ENCODE results near the gene GPR107. TPM values are rescaled to one million over a fixed set of nuclear protein-coding genes. Genes with fewer than 3 reads are reported as not detected.

GPR107 gene
- total and polyA plus RNA-seq, 2 experiments from 2014 or later, result 6.2 to 30.7 TPM

GRCh38 chr9:130149031-130149430 lies 95.3 kb downstream of the GPR107 start:
- TF ChIP-seq CTCF (conservative IDR thresholded peaks at IDR 0.05; ENCODE audit: low read depth in 2 of 2), result no peak

GRCh38 chr9:130149654-130150286 lies 96.1 kb downstream of the GPR107 start:
- Histone ChIP-seq H3K36me3 (ENCODE audit: insufficient read depth) (no peaks in the 10 kb centered on the region), H3K27ac (ENCODE audit: low read depth) (no peak overlapping the region), H3K4me3 (no peak overlapping the region), H3K79me2 (replicated peaks; ENCODE audit: insufficient read depth) (no peaks in the 10 kb centered on the region), H3K4me2 (no peak overlapping the region), H3K4me1 (ENCODE audit: insufficient read depth) (peaks cover 17% of the 10 kb centered on the region), H4K20me1 (replicated peaks; ENCODE audit: insufficient read depth) (no peaks in the 10 kb centered on the region), H3F3A (replicated peaks; ENCODE audit: low read depth) (no peaks in the 10 kb centered on the region), H3K9me2 (ENCODE audit: insufficient read depth) (0 out of 2 replicates have a peak, but pooled peaks cover 3% of the 10 kb centered on the region), H3K27me3 (ENCODE audit: insufficient read depth) (no peaks in the 10 kb centered on the region), H2AFZ (no peak overlapping the region; the same call in 1 of the 2 replicates)
- Mint-ChIP-seq H3K27ac (no peak overlapping the region), H3K9me3 (no peaks in the 10 kb centered on the region), H3K4me3 (no peak overlapping the region), H3K36me3 (ENCODE audit: low read depth) (no peaks in the 10 kb centered on the region), H3K27me3 (ENCODE audit: insufficient read depth, low read depth, poor library complexity) (peaks cover 15% of the 10 kb centered on the region), H3K4me1 (peaks cover 9% of the 10 kb centered on the region)
- peak; percentile 40 for DNase-seq (ENCODE audit: low spot score)
- peak; percentile 22; the same call in 2 of the 3 replicates for ATAC-seq
- no peak for TF ChIP-seq EZH2 (IDR thresholded peaks at IDR 0.05; ENCODE audit: low read depth, unreplicated experiment)
- TF ChIP-seq CTCF (conservative IDR thresholded peaks at IDR 0.05; ENCODE audit: low read depth in 2 of 2), result no peak
- TF ChIP-seq NANOG (IDR thresholded peaks at IDR 0.05; ENCODE audit: borderline replicate concordance), result no peak
- TF ChIP-seq ETS1 (IDR thresholded peaks at IDR 0.05), result no peak
- TF ChIP-seq EZH2phosphoT487 (IDR thresholded peaks at IDR 0.05; ENCODE audit: unreplicated experiment), result no peak
- no peak for TF ChIP-seq CREB1 (CRISPR knock-in tag; IDR thresholded peaks at IDR 0.05; ENCODE audit: low read depth)
- no peak for TF ChIP-seq ZNF331 (CRISPR knock-in tag; IDR thresholded peaks at IDR 0.05; ENCODE audit: low read depth)
- TF ChIP-seq ZNF462 (CRISPR knock-in tag; IDR thresholded peaks at IDR 0.05), result no peak
- TF ChIP-seq STAT1 (IDR thresholded peaks at IDR 0.05; ENCODE audit: unreplicated experiment), result no peak

More at GRCh38 chr9:130149031-130149430, 95.3 kb downstream of the GPR107 start:
- Mint-ChIP-seq H3K4me3 (no peak overlapping the region), H3K36me3 (ENCODE audit: low read depth) (no peaks in the 10 kb centered on the region), H3K27me3 (ENCODE audit: insufficient read depth, low read depth, poor library complexity) (peaks cover 19% of the 10 kb centered on the region), H3K9me3 (no peaks in the 10 kb centered on the region), H3K27ac (no peak overlapping the region), H3K4me1 (peaks cover 12% of the 10 kb centered on the region)
- Histone ChIP-seq H4K20me1 (replicated peaks; ENCODE audit: insufficient read depth) (no peaks in the 10 kb centered on the region), H3K4me2 (no peak overlapping the region), H3K27ac (ENCODE audit: low read depth) (no peak overlapping the region), H3K36me3 (ENCODE audit: insufficient read depth) (no peaks in the 10 kb centered on the region), H3K4me1 (ENCODE audit: insufficient read depth) (peaks cover 10% of the 10 kb centered on the region), H3K79me2 (replicated peaks; ENCODE audit: insufficient read depth) (no peaks in the 10 kb centered on the region), H2AFZ (no peak overlapping the region; the same call in none of the 2 replicates), H3K9me2 (ENCODE audit: insufficient read depth) (0 out of 2 replicates have a peak, but pooled peaks cover 3% of the 10 kb centered on the region), H3F3A (replicated peaks; ENCODE audit: low read depth) (no peaks in the 10 kb centered on the region), H3K27me3 (ENCODE audit: insufficient read depth) (no peaks in the 10 kb centered on the region), H3K4me3 (no peak overlapping the region)
- ATAC-seq (no peak), DNase-seq (ENCODE audit: low spot score) (no peak)

Data from GM23338 (cell line).